Mammary epithelial cell (primary cell): ENCODE data around the gene SPATC1L.

Experiments
- CTCF ChIP-seq, 2 donors: IDR thresholded peaks in 1 of 2; conservative IDR thresholded peaks in 1 of 2; 2 replicates each; pipeline ENCODE4 v1.5.1; 2011 to 2012; ENCODE audit warnings: inconsistent platforms in 2 of 2, low read length in 2 of 2, mild to moderate bottlenecking in 2 of 2, control low read depth in 1 of 2, low read depth in 1 of 2; ENCODE audit not compliant: insufficient read depth in 1 of 2; ENCODE audit errors: extremely low read depth in 1 of 2
- EZH2 ChIP-seq: IDR thresholded peaks from 2 replicates; pipeline ENCODE4 v1.6.1; 2012; ENCODE audit warnings: low read length, inconsistent platforms, borderline replicate concordance

DNA sequence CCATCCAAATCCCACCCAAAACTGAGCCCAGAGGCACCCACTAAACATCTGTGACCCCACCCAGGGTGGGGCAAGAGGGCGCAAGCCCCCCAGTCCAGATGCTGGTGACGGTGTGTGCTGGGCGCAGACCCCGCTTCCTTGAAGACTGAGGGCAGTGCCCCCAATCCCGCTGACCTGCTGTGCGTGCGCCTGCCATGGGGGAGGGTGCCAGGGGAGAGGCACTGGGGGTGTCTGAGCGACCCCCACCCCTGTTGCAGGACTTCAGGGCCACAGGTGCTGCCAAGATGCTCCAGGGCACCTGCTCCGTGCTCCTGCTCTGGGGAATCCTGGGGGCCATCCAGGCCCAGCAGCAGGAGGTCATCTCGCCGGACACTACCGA is 73.1 kb downstream of the SPATC1L start:
- TF ChIP-seq CTCF (conservative IDR thresholded peaks at IDR 0.05 in 1 of 2, IDR thresholded peaks at IDR 0.05 in 1 of 2; ENCODE audit: extremely low read depth in 1 of 2, insufficient read depth in 1 of 2, low read depth in 1 of 2, low read length in 2 of 2) (no peak), EZH2 (no peak)
